Activated CD8-positive, alpha-beta T cell treated with anti-CD3 and anti-CD28 coated beads, Interleukin-2, amount 10 ng/mL, durations not matched to agents 7 days and 5 days (primary cell): ENCODE data around the gene ZBTB34. TPM values are rescaled to one million over a fixed set of nuclear protein-coding genes. Genes with fewer than 3 reads are reported as not detected.

Experiments used
- ATAC-seq: fragments of 150-1000 bp; cut with Tn5 transposase; one replicate; pipeline ENCODE4 v1.10.0; 2021; ENCODE audit warnings: moderate library complexity
- CTCF ChIA-PET: fragments of 350-600 bp; sonication (Branson Sonifier 250); formaldehyde crosslinking; loops from one replicate; lab custom pipeline; 2021; ENCODE audit warnings: antibody characterized with exemption; lab: Charles Lee
- POLR2A ChIA-PET: fragments of 350-600 bp; sonication (Branson Sonifier 250); formaldehyde crosslinking; loops from one replicate; lab custom pipeline; 2021; ENCODE audit warnings: antibody characterized with exemption; lab: Charles Lee
- DNase-seq: peaks from one replicate; pipeline ENCODE4 v3.0.0-alpha.2; 2020
- H3K27ac Mint-ChIP-seq: one replicate; pipeline ENCODE4 v1.8.0; 2021; ENCODE audit warnings: mild to moderate bottlenecking, mixed read lengths
- H3K27me3 Mint-ChIP-seq: one replicate; pipeline ENCODE4 v1.8.0; 2021; ENCODE audit warnings: low read depth, mixed read lengths
- H3K36me3 Mint-ChIP-seq: one replicate; pipeline ENCODE4 v1.8.0; 2021; ENCODE audit warnings: low read depth, mixed read lengths
- H3K4me1 Mint-ChIP-seq: one replicate; pipeline ENCODE4 v1.8.0; 2021; ENCODE audit warnings: low read depth, mixed read lengths
- H3K4me3 Mint-ChIP-seq: one replicate; pipeline ENCODE4 v1.8.0; 2021; ENCODE audit warnings: mild to moderate bottlenecking, mixed read lengths
- H3K9me3 Mint-ChIP-seq: one replicate; pipeline ENCODE4 v1.8.0; 2022; ENCODE audit warnings: mixed read lengths; ENCODE audit not compliant: insufficient read depth
- total RNA-seq, 2 experiments: library from RNA; stranded (reverse); gene quantifications; one replicate each; pipeline ENCODE4 v1.2.3, GENCODE V29; 2021

The ZBTB34 gene
- total RNA-seq, 2 experiments from 2014 or later: 7.7 to 8.1 TPM

DNA sequence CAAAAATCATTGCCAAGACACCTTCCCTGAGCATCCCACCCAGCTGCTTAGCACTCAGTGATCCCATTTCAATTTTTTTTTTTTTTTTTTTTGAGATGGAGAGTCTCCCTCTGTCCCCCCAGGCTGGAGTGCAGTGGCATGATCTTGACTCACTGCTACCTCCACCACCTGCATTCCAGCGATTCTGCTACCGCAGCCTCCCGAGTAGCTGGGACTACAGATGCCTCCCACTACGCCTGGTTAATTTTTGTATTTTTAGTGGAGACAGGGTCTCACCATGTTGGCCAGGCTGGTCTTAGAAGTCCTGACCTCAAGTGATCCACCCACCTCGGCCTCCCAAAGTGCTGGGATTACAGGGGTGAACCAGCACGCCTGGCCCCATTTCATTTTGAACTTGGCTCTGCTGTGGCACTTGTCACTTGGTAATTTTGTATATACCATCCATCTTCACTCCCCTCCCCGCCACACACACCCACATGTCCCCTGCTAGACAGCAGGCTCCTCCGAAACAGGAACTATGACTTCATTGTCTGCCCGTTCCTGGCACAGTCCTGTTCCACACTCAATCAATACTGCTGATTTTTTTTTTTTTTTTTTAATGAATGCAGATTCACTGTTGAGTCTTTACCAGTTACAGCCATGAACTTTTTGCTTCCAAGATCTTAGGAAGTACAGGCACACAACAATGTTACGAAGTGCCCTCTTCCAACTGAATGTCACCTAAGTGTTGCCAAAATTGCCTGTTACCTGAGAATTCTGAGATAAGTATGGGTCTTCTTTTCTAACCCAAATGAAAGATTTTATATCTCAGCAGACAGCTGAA lies 17.3 kb upstream of the ZBTB34 start:
- CTCF ChIA-PET: interaction anchor here (1.0 to 2.7 kb wide), 3 partner anchors 16 to 137 kb away, joined by 3 to 8 read pairs (median 5); no protein-coding TSS in a partner anchor
- H3K27ac Mint-ChIP-seq: no peak overlapping the region
- no peaks in the 10 kb centered on the region for H3K9me3 Mint-ChIP-seq
- peaks cover 7% of the 10 kb centered on the region for H3K4me1 Mint-ChIP-seq
- POLR2A ChIA-PET: interaction anchor here (1.3 kb wide), 1 partner anchor 38 kb away, joined by 5 read pairs; the partner anchor contains the start of gene ZBTB43
- no peaks in the 10 kb centered on the region for H3K36me3 Mint-ChIP-seq
- DNase-seq: no peak
- H3K27me3 Mint-ChIP-seq: no peaks in the 10 kb centered on the region
- no peak overlapping the region for H3K4me3 Mint-ChIP-seq
- ATAC-seq: no peak

DNA sequence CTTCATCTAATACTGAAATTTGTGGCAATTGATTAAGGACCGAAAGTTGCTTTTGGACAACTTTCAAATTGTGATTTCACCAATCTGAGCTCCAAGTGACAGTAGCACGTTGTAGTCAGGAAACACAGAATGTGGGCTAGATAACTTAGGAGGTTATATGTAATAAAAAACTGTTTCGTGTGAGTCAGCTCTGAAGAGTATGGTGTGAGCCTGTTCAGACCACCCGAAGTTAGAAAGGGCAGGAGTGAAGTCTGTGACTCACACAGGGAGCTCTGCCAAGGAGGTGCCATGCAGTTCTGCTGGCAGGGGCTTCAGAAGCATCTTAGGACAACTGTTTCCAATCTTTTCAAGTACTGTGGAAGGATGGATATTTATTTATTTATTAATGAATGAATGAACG lies 16.4 kb upstream of the ZBTB34 start:
- Mint-ChIP-seq H3K4me1 (peaks cover 2% of the 10 kb centered on the region), H3K9me3 (no peaks in the 10 kb centered on the region), H3K27me3 (no peaks in the 10 kb centered on the region), H3K36me3 (no peaks in the 10 kb centered on the region), H3K4me3 (no peak overlapping the region), H3K27ac (no peak overlapping the region)
- ATAC-seq (no peak), DNase-seq (no peak)
- ChIA-PET POLR2A (no interaction called here), CTCF (interaction anchor here (2.0 to 2.7 kb wide), 2 partner anchors 16 to 138 kb away, joined by 6 to 8 read pairs; partner anchors contain the start of gene ZBTB34)

DNA sequence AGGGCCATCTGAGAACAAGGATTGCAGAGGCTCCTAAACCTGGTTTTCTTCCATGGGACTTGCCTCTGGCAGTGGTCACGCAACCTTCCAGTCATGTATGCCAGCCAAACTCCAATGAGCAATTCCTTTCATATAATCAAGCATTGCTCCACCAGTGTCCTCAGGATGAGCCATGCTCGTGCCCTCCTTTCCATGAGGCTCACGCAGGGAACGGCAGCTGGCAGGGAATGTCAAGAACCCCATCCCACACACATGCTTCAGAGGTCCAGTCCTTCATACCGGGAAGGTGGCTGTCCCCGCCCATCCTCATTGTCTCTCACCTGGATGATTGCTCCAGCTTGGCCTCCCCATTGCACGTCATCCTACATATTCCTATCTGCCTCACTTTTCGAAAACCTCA lies 13.4 kb upstream of the ZBTB34 start:
- DNase-seq: no peak
- POLR2A ChIA-PET: interaction anchor here (0.9 kb wide), 1 partner anchor 12 kb away, joined by 3 read pairs; no protein-coding TSS in a partner anchor

DNA sequence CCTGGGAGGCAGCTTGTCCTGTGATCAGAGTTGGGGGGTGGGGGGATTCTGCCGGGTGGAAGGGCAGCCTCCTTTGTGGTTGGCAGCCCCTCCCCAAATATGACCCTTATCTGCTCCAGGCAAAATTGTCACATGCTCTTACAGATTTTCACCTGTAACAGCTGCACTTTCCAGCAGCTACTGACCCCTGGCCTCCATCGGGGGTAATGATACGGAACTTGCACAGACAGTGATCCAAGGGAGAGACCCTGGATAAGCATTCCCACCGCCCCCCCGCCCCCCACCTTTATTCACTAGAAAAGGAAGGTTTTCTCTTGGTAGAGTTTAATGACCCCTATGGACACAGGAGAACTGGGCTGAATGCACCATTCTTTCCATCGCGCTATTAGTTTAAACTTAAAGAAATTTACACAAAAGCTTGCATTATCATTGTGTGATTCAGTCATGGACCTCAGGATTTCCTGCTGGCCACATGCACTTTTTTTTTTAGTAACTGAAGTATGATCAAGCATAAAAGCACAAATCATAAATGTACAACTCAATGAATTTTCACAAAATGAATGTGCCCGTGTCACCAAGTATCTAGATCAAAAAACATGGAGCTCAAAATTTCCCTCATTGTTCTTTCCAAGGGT lies 10.7 kb upstream of the ZBTB34 start:
- DNase-seq: no peak
- Mint-ChIP-seq H3K27me3 (peaks cover 23% of the 10 kb centered on the region), H3K4me1 (no peaks in the 10 kb centered on the region), H3K36me3 (no peaks in the 10 kb centered on the region), H3K9me3 (no peaks in the 10 kb centered on the region), H3K4me3 (no peak overlapping the region), H3K27ac (no peak overlapping the region)
- ChIA-PET CTCF (interaction anchor here (0.8 to 1.9 kb wide), 3 partner anchors 8 to 56 kb away, joined by 3 to 9 read pairs (median 3); partner anchors contain the start of gene ZBTB34), POLR2A (interaction anchor here (0.6 kb wide), 1 partner anchor 270 kb away, joined by 3 read pairs; no protein-coding TSS in a partner anchor)
- no peak for ATAC-seq

More for the DNA sequence above, 13.4 kb upstream of the ZBTB34 start:
- no peak overlapping the region for H3K4me3 Mint-ChIP-seq
- CTCF ChIA-PET: no interaction called here
- no peak overlapping the region for H3K27ac Mint-ChIP-seq
- peaks cover 9% of the 10 kb centered on the region for H3K27me3 Mint-ChIP-seq
- peaks cover 2% of the 10 kb centered on the region for H3K4me1 Mint-ChIP-seq
- no peaks in the 10 kb centered on the region for H3K36me3 Mint-ChIP-seq
- no peaks in the 10 kb centered on the region for H3K9me3 Mint-ChIP-seq
- no peak for ATAC-seq

DNA sequence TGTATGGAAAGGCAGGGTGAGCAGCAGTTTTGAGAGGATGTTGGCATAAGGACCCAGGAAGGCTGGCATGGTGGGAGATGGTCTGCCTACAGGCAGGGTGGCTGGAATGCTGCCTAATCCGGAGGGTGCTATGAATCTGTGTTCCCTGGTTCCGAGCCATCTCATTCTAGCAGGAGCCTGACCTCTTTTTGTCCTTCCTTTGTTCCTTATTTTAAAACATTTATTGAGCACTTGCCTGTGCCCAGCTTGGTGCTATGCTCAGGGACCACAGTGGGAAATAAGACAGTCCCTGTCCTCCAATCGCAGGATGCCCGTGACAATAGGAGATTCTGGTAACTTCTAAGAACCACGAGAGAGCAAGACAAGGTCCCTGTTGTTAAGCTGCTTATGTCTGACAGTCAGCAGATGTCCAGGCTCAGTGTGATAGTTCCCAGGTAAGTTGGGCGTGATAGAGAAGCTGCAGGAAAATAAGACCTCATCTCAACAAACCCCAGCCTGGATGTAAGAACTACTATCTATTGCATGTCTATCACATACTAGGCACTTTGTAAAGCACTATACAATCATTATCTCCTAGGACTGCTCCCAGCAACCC lies 9.1 kb upstream of the ZBTB34 start:
- no peak overlapping the region for H3K4me3 Mint-ChIP-seq
- no peaks in the 10 kb centered on the region for H3K9me3 Mint-ChIP-seq
- ChIA-PET CTCF (no interaction called here), POLR2A (no interaction called here)
- no peak for ATAC-seq
- no peak for DNase-seq
- no peaks in the 10 kb centered on the region for H3K4me1 Mint-ChIP-seq
- H3K27me3 Mint-ChIP-seq: peaks cover 32% of the 10 kb centered on the region
- no peaks in the 10 kb centered on the region for H3K36me3 Mint-ChIP-seq
- H3K27ac Mint-ChIP-seq: no peak overlapping the region

DNA sequence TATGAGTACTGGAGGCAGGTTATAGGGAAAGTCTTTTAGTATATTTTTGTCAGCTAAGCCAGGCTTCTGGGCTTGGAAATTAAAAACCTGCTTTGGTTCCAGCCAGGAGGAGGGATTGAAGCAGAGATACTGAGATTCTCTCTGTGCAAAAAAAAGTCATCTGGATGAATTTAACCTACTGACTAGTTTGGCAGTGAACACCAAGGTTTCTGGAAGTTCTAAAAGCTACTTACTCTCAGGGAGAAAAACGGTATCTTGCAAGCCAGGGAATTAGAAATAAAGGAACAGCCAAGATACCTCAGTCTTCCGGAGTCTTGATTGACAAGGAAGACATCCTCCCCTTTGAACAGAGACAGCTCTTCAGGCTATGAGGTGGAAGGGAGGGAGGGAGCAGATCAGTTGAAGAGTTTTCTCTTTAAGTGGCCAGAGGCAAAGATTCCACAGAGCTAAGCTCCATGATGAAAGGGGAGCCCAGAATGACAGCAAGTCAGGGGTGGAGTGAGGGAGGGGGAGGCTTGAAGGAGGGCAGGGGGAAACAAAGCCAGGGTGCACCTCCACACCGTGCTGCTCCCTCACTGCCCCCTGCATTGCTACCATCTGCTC lies 8.3 kb upstream of the ZBTB34 start:
- H3K4me1 Mint-ChIP-seq: no peaks in the 10 kb centered on the region
- H3K27me3 Mint-ChIP-seq: peaks cover 34% of the 10 kb centered on the region
- DNase-seq: no peak
- H3K4me3 Mint-ChIP-seq: no peak overlapping the region
- H3K27ac Mint-ChIP-seq: no peak overlapping the region
- ATAC-seq: no peak
- POLR2A ChIA-PET: no interaction called here
- no peaks in the 10 kb centered on the region for H3K9me3 Mint-ChIP-seq
- H3K36me3 Mint-ChIP-seq: no peaks in the 10 kb centered on the region
- CTCF ChIA-PET: interaction anchor here (0.8 to 0.9 kb wide), 2 partner anchors 70 to 146 kb away, joined by 3 read pairs; no protein-coding TSS in a partner anchor

DNA sequence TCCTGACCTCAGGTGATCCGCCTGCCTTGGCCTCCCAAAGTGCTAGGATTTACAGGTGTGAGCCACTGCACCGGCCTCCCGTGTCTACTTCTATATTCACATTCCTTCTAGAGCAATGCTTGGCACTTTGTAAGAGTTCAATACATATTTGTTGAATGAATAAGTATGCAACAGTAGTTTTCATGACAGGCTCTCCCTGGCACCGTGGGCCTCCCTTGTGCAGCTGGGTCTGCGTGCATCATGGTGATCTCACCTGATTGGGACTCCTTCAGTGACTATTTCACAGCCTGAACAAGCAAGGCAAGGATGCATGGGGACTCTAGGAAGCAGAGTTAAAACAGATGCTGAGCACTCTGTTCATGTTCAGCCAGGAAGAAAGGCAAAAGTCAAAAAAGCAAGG lies 6.8 kb upstream of the ZBTB34 start:
- H3K4me3 Mint-ChIP-seq: no peak overlapping the region
- H3K4me1 Mint-ChIP-seq: no peaks in the 10 kb centered on the region
- H3K27ac Mint-ChIP-seq: no peak overlapping the region
- H3K27me3 Mint-ChIP-seq: peaks cover 36% of the 10 kb centered on the region
- no peak for ATAC-seq
- H3K9me3 Mint-ChIP-seq: no peaks in the 10 kb centered on the region
- ChIA-PET POLR2A (no interaction called here), CTCF (no interaction called here)
- no peak for DNase-seq
- H3K36me3 Mint-ChIP-seq: no peaks in the 10 kb centered on the region

DNA sequence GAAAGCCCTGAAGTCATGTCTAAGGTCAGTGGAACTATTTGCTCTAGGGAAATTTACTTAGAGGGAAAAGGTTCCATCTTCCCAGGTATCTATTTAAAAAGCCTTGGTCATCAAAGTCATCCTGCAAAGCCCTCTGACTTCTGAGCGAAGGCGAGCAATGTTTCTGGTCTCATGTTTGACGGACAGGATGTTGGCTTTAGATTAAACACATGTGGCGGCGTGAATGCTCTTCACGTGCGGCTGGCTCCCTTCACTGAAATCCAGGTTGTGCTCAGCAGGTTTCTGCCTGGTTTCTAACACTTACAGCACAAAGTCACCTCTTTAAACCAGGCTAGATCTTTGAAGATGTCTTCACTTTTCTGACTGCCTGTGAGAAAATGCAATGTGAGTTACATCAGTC lies 5.7 kb upstream of the ZBTB34 start:
- ChIA-PET POLR2A (no interaction called here), CTCF (no interaction called here)
- H3K27ac Mint-ChIP-seq: no peak overlapping the region
- peaks cover 36% of the 10 kb centered on the region for H3K27me3 Mint-ChIP-seq
- no peak for DNase-seq
- ATAC-seq: no peak
- H3K36me3 Mint-ChIP-seq: no peaks in the 10 kb centered on the region
- H3K9me3 Mint-ChIP-seq: no peaks in the 10 kb centered on the region
- peaks cover 6% of the 10 kb centered on the region for H3K4me1 Mint-ChIP-seq
- no peak overlapping the region for H3K4me3 Mint-ChIP-seq

DNA sequence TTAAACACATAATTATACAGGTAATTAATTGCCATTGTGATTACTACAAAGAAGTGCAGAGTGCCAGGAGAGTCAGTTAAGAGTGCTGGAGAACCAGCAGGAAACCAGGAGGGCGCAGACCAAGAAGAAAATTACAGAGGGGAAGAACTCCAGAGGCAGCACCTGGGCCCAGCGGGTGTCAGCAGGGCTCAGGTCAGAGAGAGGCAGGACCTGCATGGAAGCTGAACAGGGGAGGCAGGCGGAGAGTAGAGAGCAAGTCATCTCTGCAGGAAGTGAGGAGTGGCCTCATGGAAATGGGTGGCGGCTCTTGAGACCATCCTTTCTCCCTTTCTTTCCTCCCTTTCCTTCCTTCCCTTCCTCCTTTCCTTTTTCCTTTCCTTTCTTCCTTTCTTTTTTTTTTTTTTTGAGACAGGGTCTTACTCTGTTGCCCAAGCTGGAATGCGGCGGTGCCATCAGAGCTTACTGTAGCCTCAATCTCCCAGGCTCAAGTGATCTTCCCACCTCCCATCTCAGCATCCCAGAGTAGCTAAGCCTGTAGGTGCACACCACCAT lies 4.0 kb upstream of the ZBTB34 start:
- H3K4me1 Mint-ChIP-seq: peaks cover 11% of the 10 kb centered on the region
- H3K27ac Mint-ChIP-seq: no peak overlapping the region
- no peaks in the 10 kb centered on the region for H3K9me3 Mint-ChIP-seq
- no peaks in the 10 kb centered on the region for H3K36me3 Mint-ChIP-seq
- ChIA-PET CTCF (no interaction called here), POLR2A (interaction anchor here (0.9 to 1.0 kb wide), 2 partner anchors 12 to 52 kb away, joined by 3 read pairs; partner anchors contain the start of gene ZBTB43)
- DNase-seq (no peak), ATAC-seq (no peak)
- no peak overlapping the region for H3K4me3 Mint-ChIP-seq
- peaks cover 32% of the 10 kb centered on the region for H3K27me3 Mint-ChIP-seq

DNA sequence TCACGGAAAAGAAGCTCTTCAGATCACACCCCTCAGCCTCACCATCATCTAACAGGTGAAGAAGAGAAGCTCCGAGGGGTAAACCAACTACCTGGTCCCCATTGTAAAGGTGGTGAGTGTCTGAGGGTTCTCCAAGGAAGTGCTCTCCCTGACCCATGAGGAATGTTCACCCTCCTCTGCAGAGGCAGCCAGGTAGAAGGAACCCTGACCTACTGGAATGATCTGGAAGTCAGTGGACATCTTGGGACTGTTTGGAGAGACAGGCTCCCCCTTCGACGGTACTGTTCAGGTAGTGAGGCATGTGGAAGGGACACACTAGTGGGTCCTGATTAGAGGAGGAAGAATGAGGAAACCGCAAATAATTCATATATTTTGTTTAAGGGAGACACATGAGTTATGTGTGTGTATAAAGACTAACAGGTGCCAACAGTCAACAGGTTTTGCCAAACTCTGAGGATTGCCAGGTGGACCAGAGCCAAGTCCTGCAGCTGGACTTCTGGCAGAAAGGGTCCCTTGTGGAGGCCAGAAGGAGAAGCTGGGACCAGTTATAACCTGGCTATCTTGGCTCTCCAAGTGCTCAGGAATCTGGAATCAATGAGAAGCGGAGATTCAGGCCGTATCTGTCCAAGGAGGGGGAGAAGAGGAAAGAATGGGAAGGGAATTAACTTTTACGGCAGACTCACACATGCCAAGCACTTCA lies 3.0 kb upstream of the ZBTB34 start:
- POLR2A ChIA-PET: interaction anchor here (0.9 to 1.0 kb wide), 2 partner anchors 11 to 53 kb away, joined by 3 read pairs; partner anchors contain the start of gene ZBTB43
- Mint-ChIP-seq H3K4me1 (peaks cover 21% of the 10 kb centered on the region), H3K27ac (no peak overlapping the region)

More for the DNA sequence above, 3.0 kb upstream of the ZBTB34 start:
- no peaks in the 10 kb centered on the region for H3K36me3 Mint-ChIP-seq
- CTCF ChIA-PET: interaction anchor here (1.0 kb wide), 1 partner anchor 57 kb away, joined by 3 read pairs; the partner anchor contains the start of gene RALGPS1
- no peaks in the 10 kb centered on the region for H3K9me3 Mint-ChIP-seq
- ATAC-seq (no peak), DNase-seq (no peak)
- peaks cover 24% of the 10 kb centered on the region for H3K27me3 Mint-ChIP-seq
- no peak overlapping the region for H3K4me3 Mint-ChIP-seq
